GM19351 (cell line): ENCODE results near the gene CHRD.
A peak's percentile ranks its signal among the peaks of the same experiment; 100 is the strongest.

Experiments used
- ATAC-seq: cut with Tn5 transposase; IDR thresholded peaks from one replicate; pipeline ENCODE4 v1.9.1; 2021; ENCODE audit warnings: mild to moderate bottlenecking, moderate library complexity; ENCODE audit not compliant: unreplicated experiment

CHRD gene

DNA sequence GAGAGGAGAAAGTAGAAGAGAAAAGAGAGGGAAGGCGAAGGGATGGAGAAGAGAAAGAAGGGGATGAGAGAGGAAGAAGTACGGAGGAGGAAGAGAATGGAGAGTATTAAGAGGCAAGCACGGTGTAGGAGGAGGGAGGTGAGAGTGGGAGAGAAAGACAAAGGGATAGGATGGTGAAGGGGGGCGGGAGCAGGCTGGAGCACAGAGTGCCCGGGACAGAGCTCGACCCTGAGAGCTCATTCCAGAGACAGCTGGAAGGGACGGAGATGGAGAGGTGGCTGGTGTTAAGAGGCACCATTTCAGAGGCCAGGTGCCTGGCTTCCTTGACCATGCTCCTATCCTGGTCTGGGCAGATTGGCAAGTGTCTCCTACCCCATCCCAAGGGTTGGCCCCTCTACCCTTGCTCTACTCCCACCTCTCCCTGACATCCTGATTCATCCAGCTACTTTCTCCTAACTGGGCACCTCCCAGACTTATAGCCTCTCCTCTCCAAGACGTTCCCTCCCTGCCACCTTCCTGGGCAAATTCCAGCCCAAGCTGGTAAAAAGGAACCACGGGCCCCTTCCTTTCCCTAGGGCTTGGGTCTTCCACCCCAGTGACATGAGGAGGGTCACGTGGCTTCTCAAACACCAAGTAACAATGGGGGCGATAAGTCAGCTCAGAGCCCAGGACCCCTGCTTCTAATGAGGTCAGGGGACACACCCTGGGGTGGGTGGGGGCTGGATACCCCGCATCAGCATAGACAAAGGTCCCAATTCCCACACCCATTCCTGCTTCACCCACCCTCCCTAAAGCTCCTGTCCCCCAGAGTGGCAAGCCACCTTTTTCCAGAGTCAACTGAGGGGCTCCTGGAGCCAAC, 19.6 kb upstream of the CHRD start:
- ATAC-seq, result no peak

DNA sequence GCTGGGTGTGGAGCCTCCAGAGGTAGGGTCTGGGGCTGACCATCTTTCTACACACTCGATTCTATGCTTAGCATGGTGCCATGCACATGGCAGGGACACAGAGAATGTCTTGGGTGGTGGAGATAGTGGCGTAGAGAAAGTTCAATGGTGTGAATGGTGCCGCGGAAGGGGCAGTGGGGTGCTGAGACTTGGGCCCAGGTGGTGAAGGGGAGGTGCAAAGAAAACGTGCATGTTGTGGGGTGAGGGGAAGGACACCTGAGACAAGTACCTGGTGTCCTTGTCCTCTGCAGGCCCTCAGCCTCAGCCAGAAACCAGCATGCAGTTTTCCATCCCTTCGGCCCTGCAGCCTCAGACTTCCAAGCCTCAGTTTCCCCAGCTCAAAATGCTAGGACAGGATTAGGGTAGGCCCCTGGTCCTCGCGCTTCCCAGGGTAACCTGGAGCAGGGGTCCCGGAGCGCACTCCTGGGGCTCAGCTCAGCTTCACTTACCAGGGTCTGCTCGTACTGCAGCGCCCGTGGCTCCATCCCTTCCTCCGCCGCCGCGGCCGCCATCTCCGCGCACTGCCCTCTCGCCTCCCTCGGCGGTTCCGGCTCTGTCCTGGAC, 18.8 kb upstream of the CHRD start:
- ATAC-seq, result no peak

DNA sequence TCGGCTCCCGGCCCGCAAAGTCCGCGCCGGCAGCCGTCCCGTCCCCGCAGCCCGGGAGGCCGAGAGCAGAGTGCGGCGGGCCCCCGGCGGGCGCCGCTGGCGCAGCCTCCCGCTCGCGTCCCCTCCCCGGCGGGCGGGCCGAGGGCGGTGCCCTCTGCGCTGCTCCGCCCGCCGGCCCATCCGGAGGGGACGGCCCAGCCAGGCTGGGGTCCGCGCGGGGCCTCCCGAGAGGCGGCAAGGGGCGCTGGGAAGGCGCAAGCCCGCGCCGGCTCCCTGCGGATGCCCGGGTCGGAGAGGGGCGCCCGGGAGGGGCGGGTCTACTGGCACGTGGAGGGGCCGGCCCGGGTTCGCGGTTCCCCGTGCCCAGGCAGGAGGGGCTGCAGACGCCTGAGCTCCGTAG, 18.3 kb upstream of the CHRD start, which contains the start of the genes CLCN2 and POLR2H:
CLCN2 (minus strand) TSS at position 74 of the 400 bp plus-strand sequence. CDS start 126 bp downstream, outside the sequence.
POLR2H (plus strand) TSS at position 179 of the 400 bp plus-strand sequence. CDS start 1,783 bp downstream, outside the sequence.
- peak; percentile 33 for ATAC-seq

- ATAC-seq, result peak; percentile 3
Measured at GRCh38 chr3:184361932-184362667, 17.8 kb upstream of the CHRD start.

- peak; percentile 83 for ATAC-seq
Measured at GRCh38 chr3:184362668-184363546, 16.9 kb upstream of the CHRD start.

GRCh38 chr3:184366619-184367289, 13.1 kb upstream of the CHRD start:
- no peak for ATAC-seq

DNA sequence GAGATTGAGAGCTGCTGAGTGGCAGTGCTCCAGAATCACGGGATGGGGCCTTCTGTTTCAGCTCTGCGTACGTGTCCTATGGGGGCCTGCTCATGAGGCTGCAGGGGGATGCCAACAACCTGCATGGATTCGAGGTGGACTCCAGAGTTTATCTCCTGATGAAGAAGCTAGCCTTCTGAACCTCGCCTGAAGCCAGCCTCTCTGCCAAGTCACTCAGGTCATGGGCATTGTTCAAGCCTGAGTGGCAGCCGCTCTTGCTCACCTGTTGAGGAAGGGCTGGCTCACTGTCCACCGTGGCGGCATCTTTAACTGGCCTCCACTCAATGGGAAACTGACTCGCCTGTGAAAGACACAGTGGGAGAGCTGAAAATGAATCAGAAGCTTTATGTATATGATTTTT, 11.7 kb upstream of the CHRD start:
- no peak for ATAC-seq

DNA sequence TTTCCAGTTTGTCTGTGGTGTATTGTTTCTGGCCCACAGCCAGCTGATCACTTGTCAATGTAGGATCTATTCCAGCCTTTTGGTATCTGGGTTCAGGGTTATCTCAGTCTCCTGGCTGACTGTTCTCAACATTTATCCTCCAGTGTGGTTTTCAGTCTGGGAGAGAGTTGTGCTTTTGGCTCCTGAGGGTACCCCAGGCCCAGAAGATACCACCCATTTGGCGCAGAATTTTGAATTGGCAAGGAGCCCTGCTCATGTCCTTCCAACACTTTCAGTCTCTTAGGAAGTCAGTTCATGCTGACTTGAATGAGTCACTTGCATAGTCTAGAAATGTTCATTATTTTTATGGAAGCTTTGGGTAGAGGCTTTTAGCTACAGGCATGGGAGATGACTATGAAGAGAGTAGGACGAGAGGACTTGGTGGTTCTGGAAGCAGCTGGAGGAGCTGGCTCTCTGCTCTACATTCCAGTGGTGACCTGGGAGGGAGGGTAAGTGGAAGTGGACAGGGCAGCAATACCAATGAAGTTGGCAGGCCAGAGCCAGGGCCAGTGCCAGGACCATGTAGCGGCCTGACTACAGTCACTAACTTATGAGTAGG, 11.2 kb upstream of the CHRD start:
- no peak for ATAC-seq

DNA sequence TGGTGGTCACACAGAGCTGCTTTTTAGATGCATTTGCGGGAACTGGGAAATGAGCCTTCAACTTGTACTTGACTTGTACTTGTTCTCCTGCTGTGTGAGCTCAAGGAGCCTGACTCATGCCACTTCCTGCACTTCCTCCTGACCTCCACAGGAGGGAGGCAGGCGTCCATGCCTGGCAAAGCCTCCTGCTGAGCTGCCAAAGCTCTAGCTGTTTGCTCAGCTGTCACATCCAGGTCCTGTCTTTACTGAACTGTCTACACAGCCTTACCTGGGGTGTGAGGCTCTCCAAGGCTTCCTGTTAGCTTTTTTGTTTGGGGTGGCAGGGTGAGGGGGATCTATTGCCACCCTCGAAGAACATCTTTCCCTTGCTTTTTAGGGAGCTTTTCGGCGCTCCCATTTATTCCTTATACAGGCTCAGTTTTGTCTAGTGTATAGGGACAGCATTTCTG, 8.3 kb upstream of the CHRD start:
- ATAC-seq, result peak; percentile 70

DNA sequence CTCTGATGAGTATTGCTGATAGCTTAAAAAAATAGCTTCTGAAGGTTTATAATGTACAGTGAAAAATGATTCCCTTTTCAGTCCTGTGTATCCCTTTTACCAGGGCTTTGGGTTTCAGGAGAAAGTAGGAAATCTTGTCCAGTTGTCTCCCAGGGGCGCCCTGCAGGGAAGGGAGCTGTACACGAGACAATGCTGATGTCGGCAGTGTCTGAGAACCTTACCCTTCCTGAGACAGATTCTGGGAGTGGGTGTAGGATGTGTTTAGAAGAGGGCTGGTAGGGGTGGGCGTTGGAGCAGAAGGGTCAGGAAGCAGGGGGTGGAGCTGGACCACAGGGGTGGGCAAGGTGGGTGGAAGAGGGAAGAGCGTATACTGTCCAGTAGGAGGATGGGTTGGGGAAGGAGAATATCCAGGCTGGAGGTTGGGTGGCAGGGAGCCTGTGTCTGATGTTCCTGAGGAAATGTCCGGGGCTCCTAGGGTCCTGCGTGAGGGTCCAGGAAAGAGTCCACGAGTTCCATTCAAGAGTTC, 7.5 kb upstream of the CHRD start:
- ATAC-seq, result no peak

DNA sequence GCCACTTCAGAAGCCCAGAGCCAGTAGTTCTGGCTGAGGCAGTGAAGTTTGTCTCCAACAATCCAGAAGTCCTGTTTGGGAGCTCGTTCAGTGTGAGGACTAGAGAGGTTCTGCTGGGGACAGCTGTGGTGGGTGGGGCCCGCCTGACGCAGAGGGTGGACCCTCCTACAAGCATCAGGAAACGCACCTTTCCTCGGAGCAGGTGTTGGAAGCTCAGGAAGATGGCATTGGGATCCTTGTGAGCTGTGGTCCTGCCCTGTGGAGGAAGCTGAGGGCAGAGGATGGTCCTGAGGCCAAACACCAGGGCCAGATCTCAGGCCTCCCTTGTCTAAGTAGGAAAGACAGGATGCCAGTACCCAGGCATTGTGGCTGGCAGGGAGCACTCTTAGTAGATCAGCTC, 6.9 kb upstream of the CHRD start:
- no peak for ATAC-seq

GRCh38 chr3:184373422-184373821, 6.4 kb upstream of the CHRD start:
- ATAC-seq, result no peak

DNA sequence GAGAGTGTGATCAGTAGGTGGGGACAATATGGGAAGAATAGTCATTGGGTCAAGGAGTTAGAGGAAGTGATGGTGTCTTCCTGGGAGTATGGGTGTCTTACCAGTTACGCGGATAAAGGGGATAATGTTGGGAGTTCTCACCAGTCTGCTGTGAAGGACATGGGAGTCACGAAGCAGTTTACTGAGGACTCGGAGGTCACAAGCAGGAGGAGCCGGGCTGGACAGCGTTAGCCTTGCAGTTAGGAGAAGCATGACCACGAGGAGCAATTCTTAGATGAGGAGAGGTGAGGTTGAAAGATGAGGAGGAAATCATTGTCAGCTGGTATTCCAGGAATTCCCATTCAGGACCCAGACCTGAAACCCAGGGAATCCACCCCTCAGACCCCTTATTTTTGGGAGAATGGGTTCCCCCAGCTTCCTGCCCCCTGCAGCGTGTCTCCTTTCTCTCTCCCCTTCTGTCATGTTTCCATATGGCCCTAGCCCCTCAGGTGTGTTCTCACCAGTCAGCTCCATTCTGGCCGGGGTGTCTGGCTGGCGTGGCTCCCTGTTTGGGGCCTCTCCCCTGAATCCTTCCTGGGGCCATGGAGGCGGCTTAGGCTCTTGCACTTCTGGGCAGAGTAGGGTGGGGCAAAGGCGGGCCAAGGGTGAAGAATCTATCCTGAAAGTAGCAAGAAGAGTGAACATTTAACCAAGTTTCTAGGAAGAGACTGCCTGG, 4.0 kb upstream of the CHRD start:
- ATAC-seq, result no peak

GRCh38 chr3:184377374-184377773, 2.5 kb upstream of the CHRD start:
- no peak for ATAC-seq

- no peak for ATAC-seq
Measured at GRCh38 chr3:184377882-184378445, 1.9 kb upstream of the CHRD start, which contains the start of gene THPO. Gene THPO (minus strand): TSS chr3:184378207. CDS start chr3:184376259, 1,948 bp downstream.

DNA sequence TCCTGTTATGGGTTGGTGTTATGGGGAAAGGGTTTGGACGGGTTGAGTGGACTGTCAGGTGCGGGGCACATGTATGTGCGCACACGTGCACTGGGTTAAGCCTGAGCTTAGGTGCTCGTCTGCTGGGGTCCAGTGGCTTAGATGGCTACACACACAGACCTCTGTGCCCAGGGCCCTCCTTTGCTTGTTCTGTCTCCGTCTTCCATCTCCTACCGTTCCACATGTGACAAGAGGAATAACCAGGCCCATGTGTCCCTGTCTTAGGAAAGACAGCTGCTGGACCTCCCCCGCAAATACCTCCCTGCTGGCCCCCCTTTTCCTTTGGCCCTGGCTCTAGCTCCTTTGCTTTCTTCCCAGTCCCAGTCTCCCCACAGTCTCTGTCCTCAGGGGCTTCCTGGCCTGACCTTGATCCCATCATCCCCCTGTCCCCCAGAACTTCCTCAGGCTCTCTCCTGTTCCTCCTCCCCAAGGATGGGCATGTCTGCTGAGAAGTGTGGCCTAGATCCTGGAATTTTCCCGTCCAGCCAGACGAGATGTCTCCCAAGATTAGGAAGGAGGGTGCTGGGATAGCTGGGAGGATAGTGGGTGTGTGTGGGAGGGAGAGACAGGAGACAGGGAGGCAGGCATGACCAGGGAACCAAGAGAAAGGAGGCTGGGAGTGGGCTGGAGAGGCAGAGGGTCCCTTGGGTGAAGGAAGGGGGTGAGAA, 1.1 kb upstream of the CHRD start:
- no peak for ATAC-seq

GRCh38 chr3:184380185-184380626, 352 bp downstream of the CHRD start:
- no peak for ATAC-seq
